OCI-M2 (cell line): ENCODE data around the gene CNOT8.

Experiments
- DNase-seq: peaks from one replicate; lab custom pipeline; 2025; ENCODE audit not compliant: unreplicated experiment; lab: John Stamatoyannopoulos, UW

Gene CNOT8

GRCh38 chr5:154863291-154864080 lies 5.1 kb downstream of the CNOT8 start:
- DNase-seq, result no peak

- no peak for DNase-seq
These were observed 7.2 kb downstream of the CNOT8 start for GRCh38 chr5:154865466-154866184.

- no peak for DNase-seq
These were observed 8.4 kb downstream of the CNOT8 start for GRCh38 chr5:154866841-154867240.

- no peak for DNase-seq
These were observed 10.3 kb downstream of the CNOT8 start for GRCh38 chr5:154868702-154869101.

- no peak for DNase-seq
These were observed 13.3 kb downstream of the CNOT8 start for GRCh38 chr5:154871734-154872133.

- DNase-seq, result no peak
These were observed 15.4 kb downstream of the CNOT8 start for GRCh38 chr5:154873791-154874331.

GRCh38 chr5:154878642-154879335 lies 20.4 kb downstream of the CNOT8 start:
- DNase-seq, result no peak

- no peak for DNase-seq
These were observed 23.6 kb downstream of the CNOT8 start for GRCh38 chr5:154881986-154882385.

- DNase-seq, result no peak
These were observed 26.0 kb downstream of the CNOT8 start for GRCh38 chr5:154884424-154884823.

GRCh38 chr5:154885439-154885838 lies 27.0 kb downstream of the CNOT8 start:
- no peak for DNase-seq

- DNase-seq, result no peak
These were observed 33.9 kb downstream of the CNOT8 start for GRCh38 chr5:154892369-154892771.

- no peak for DNase-seq
These were observed 35.0 kb downstream of the CNOT8 start for GRCh38 chr5:154893381-154893780.

- no peak for DNase-seq
These were observed 37.5 kb downstream of the CNOT8 start for GRCh38 chr5:154895606-154896561.

- DNase-seq, result no peak
These were observed 38.2 kb downstream of the CNOT8 start for GRCh38 chr5:154896562-154897165.

GRCh38 chr5:154898210-154898609 lies 39.8 kb downstream of the CNOT8 start:
- no peak for DNase-seq

- no peak for DNase-seq
These were observed 40.9 kb downstream of the CNOT8 start for GRCh38 chr5:154899151-154899816.

- no peak for DNase-seq
These were observed 41.6 kb downstream of the CNOT8 start for GRCh38 chr5:154900066-154900465.

GRCh38 chr5:154901276-154901675 lies 42.8 kb downstream of the CNOT8 start:
- no peak for DNase-seq

GRCh38 chr5:154901913-154902312 lies 43.5 kb downstream of the CNOT8 start:
- no peak for DNase-seq
